GM12878 (cell line): ENCODE results near the gene ETV4.

Experiments used
- CBX5 ChIP-seq: sonication (generic); IDR thresholded peaks from 2 replicates; pipeline ENCODE4 v1.6.1; 2016; ENCODE audit warnings: low read depth, moderate library complexity, mild to moderate bottlenecking, inconsistent platforms
- EP300 ChIP-seq, 2 experiments: fragments of 150-350 bp in 1 of 2; IDR thresholded peaks; 2 replicates each; pipeline ENCODE4 v1.6.1; 2011 to 2012; ENCODE audit warnings: low read depth in 2 of 2, low read length in 2 of 2, borderline replicate concordance in 1 of 2, improper control_type of control experiment in 1 of 2, inconsistent platforms in 1 of 2; ENCODE audit not compliant: control insufficient read depth in 1 of 2
- JUNB ChIP-seq: IDR thresholded peaks from 2 replicates; pipeline ENCODE4 v1.6.1; 2016; ENCODE audit warnings: antibody characterized with exemption, mild to moderate bottlenecking
- POLR2AphosphoS5 ChIP-seq: IDR thresholded peaks from 2 replicates; pipeline ENCODE4 v1.6.1; 2011; ENCODE audit warnings: mild to moderate bottlenecking, low read length, inconsistent platforms
- REST ChIP-seq: IDR thresholded peaks from 2 replicates; pipeline ENCODE4 v1.6.1; 2012; ENCODE audit warnings: mild to moderate bottlenecking, low read depth, low read length
- TF ChIP-seq, protein P1 (sequence below), 3 experiments: IDR thresholded peaks in 2 of 3; conservative IDR thresholded peaks in 1 of 3; 2 replicates each; pipeline ENCODE4 v1.5.1; 2011; ENCODE audit warnings: low read depth in 3 of 3, low read length in 3 of 3, mild to moderate bottlenecking in 3 of 3, control low read depth in 2 of 3, moderate library complexity in 2 of 3, inconsistent platforms in 1 of 3, mixed read lengths in 1 of 3; ENCODE audit not compliant: control insufficient read depth in 2 of 3, insufficient read depth in 1 of 3; ENCODE audit errors: extremely low read depth in 1 of 3
- TF ChIP-seq, protein P2 (sequence below): fragments of 150-350 bp; IDR thresholded peaks from 2 replicates; pipeline ENCODE4 v1.6.1; 2014; ENCODE audit warnings: mild to moderate bottlenecking, low read depth, low read length

- TF ChIP-seq REST = no peak
- TF ChIP-seq, protein P1, sequence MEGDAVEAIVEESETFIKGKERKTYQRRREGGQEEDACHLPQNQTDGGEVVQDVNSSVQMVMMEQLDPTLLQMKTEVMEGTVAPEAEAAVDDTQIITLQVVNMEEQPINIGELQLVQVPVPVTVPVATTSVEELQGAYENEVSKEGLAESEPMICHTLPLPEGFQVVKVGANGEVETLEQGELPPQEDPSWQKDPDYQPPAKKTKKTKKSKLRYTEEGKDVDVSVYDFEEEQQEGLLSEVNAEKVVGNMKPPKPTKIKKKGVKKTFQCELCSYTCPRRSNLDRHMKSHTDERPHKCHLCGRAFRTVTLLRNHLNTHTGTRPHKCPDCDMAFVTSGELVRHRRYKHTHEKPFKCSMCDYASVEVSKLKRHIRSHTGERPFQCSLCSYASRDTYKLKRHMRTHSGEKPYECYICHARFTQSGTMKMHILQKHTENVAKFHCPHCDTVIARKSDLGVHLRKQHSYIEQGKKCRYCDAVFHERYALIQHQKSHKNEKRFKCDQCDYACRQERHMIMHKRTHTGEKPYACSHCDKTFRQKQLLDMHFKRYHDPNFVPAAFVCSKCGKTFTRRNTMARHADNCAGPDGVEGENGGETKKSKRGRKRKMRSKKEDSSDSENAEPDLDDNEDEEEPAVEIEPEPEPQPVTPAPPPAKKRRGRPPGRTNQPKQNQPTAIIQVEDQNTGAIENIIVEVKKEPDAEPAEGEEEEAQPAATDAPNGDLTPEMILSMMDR (IDR thresholded peaks at IDR 0.05 in 2 of 3, conservative IDR thresholded peaks at IDR 0.05 in 1 of 3; ENCODE audit: control insufficient read depth in 2 of 3, extremely low read depth in 1 of 3, insufficient read depth in 1 of 3, low read depth in 3 of 3, low read length in 3 of 3) = no peak
- no peak for TF ChIP-seq CBX5
- TF ChIP-seq, protein P2, sequence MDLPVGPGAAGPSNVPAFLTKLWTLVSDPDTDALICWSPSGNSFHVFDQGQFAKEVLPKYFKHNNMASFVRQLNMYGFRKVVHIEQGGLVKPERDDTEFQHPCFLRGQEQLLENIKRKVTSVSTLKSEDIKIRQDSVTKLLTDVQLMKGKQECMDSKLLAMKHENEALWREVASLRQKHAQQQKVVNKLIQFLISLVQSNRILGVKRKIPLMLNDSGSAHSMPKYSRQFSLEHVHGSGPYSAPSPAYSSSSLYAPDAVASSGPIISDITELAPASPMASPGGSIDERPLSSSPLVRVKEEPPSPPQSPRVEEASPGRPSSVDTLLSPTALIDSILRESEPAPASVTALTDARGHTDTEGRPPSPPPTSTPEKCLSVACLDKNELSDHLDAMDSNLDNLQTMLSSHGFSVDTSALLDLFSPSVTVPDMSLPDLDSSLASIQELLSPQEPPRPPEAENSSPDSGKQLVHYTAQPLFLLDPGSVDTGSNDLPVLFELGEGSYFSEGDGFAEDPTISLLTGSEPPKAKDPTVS = no peak
- no peak for TF ChIP-seq JUNB
- TF ChIP-seq EP300 (IDR thresholded peaks at IDR 0.05; ENCODE audit: borderline replicate concordance in 1 of 2, control insufficient read depth in 1 of 2, low read depth in 2 of 2, low read length in 2 of 2) = no peak
- no peak for TF ChIP-seq POLR2AphosphoS5
Measured at GRCh38 chr17:43543300-43543699, 2.8 kb downstream of the ETV4 start.
